PC-9 (cell line): ENCODE results near the gene NEB.

Experiments
- EZH2 ChIP-seq: fragments of 200-600 bp; sonication (generic); IDR thresholded peaks from 2 replicates; pipeline ENCODE4 v1.8.0; 2017; ENCODE audit warnings: antibody characterized with exemption, low read depth
- TF ChIP-seq, protein P1 (sequence below): fragments of 200-600 bp; sonication (generic); conservative IDR thresholded peaks from 2 replicates; pipeline ENCODE4 v1.6.1; 2017; ENCODE audit warnings: mixed run types, antibody characterized with exemption, mild to moderate bottlenecking, moderate library complexity

DNA sequence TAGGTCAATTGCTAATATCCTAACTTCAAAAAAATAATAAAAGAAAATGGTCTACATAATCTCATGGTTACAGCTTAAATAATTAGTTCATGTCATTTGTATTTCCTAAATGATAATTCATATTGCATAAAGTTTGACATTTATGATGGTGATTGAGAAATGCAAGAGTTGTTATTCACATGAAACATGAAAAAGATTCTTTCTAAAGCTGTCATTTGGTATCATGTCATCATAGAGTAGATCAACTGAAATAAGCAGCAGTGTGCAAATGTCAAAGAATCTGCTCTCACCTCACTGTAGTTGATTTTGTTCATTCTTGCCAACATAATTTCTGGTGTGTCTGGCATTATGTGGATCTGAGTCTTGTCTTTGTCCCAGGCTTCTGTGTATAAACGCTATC is 95.3 kb downstream of the NEB start:
- TF ChIP-seq, protein P1, sequence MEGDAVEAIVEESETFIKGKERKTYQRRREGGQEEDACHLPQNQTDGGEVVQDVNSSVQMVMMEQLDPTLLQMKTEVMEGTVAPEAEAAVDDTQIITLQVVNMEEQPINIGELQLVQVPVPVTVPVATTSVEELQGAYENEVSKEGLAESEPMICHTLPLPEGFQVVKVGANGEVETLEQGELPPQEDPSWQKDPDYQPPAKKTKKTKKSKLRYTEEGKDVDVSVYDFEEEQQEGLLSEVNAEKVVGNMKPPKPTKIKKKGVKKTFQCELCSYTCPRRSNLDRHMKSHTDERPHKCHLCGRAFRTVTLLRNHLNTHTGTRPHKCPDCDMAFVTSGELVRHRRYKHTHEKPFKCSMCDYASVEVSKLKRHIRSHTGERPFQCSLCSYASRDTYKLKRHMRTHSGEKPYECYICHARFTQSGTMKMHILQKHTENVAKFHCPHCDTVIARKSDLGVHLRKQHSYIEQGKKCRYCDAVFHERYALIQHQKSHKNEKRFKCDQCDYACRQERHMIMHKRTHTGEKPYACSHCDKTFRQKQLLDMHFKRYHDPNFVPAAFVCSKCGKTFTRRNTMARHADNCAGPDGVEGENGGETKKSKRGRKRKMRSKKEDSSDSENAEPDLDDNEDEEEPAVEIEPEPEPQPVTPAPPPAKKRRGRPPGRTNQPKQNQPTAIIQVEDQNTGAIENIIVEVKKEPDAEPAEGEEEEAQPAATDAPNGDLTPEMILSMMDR: no peak
- no peak for TF ChIP-seq EZH2
